ENCODE data around the gene EIF2D.

The EIF2D gene

GRCh38 chr1:206612129-206612876 is at the start of gene EIF2D:
Gene EIF2D (minus strand): TSS chr1:206612465. CDS start chr1:206612342, 123 bp downstream.
- H3K4me3 ChIP-seq (ENCODE audit: low read depth, low read length), result peak within 1 kb of the TSS; percentile 98
- peak; percentile 96 for TF ChIP-seq CTCF (IDR thresholded peaks at IDR 0.05; ENCODE audit: insufficient read depth, low read depth, low read length, missing control alignments)
- peak; percentile 96 for DNase-seq (ENCODE audit: low read depth)

DNA sequence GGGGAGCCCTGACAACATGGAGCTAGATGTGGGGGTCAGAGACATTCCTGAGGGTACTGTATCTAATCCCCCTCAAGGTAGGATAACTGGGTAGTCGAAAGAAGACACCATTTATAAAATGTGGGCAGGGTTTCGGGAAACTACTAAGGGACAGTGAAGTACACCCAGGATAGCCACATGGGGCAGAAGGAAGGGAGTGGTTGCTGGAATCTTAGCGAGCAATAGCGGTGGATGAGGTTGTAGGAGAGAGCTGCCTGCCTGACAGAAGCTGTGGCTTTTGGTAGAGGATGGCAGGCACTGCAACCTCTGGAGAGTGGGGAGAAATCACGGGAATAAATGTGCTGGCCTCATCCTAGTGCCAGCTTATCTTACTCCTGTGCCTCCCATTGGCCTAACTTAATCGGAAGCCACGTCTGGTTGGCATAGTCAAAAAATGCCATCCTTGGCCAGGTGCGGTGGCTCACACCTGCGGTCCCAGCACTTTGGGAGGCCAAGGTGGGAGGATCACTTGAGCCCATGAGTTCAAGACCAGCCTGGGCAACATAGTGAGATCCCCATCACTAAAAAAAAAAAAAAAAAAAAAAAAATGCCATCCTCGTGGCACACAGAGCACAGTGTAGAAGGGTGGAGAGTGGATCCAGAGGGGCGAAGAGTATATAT is 49.0 kb upstream of the EIF2D start:
- DNase-seq (ENCODE audit: low read depth), result no peak
- no peak overlapping the region for H3K4me3 ChIP-seq (ENCODE audit: low read depth, low read length)
- TF ChIP-seq CTCF (IDR thresholded peaks at IDR 0.05; ENCODE audit: insufficient read depth, low read depth, low read length, missing control alignments), result no peak

- no peak for TF ChIP-seq CTCF (IDR thresholded peaks at IDR 0.05; ENCODE audit: insufficient read depth, low read depth, low read length, missing control alignments)
- DNase-seq (ENCODE audit: low read depth), result no peak
- no peak overlapping the region for H3K4me3 ChIP-seq (ENCODE audit: low read depth, low read length)
Observed at GRCh38 chr1:206660136-206660535, 47.9 kb upstream of the EIF2D start.

DNA sequence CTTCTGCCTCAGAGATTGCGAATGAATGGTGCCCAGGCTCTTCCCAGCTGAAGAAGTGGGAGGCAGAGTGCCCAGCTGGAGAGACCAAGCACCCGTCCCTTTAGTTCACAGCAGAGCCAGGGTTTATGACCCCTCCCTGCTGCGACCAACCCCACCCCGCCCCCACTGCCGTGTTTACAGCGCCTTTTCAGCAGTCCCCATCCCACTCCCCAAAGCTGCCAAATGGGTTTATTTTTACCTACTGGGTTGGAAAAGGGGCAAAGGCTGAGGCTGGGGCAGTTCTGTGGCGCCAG is 46.7 kb upstream of the EIF2D start:
- no peak for DNase-seq (ENCODE audit: low read depth)
- H3K4me3 ChIP-seq (ENCODE audit: low read depth, low read length), result no peak overlapping the region
- TF ChIP-seq CTCF (IDR thresholded peaks at IDR 0.05; ENCODE audit: insufficient read depth, low read depth, low read length, missing control alignments), result no peak

DNA sequence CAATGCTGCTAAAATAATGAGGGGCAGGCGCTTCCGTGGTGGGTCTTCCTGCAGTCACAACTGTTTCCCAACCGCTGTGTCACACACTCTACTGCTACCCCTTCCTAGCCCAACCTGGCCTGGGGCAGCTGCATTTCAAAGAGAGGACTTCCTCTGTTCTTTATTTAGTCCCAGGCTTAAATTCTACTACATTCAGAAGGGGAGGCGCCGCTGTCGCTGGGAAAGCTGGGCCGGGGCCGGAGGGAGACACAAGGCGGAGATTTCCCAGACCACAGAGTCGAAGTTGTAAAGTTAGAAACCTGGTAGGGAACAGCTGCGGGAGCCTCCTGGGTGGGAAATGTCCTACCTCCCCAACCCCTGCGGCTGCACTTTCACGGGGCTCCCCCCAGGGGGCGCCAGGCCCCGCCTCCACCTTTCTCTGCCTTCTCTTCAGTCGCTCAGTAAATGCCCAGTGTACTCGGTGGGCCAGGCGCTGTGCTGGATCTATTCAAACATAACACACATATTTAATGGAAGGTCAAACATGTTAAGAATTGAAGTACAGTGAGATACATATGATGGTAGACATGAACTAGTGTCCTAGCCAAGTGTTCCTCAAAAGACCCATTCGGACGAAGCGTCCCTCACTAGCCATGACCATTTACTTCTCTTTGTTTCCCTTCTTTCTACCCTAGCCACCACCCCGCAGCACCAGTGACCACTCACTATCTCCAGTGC is 46.2 kb upstream of the EIF2D start:
- H3K4me3 ChIP-seq (ENCODE audit: low read depth, low read length), result no peak overlapping the region
- peak; percentile 90 for TF ChIP-seq CTCF (IDR thresholded peaks at IDR 0.05; ENCODE audit: insufficient read depth, low read depth, low read length, missing control alignments)
- peak; percentile 54 for DNase-seq (ENCODE audit: low read depth)

GRCh38 chr1:206657751-206658150 is 45.5 kb upstream of the EIF2D start:
- H3K4me3 ChIP-seq (ENCODE audit: low read depth, low read length), result no peak overlapping the region
- no peak for TF ChIP-seq CTCF (IDR thresholded peaks at IDR 0.05; ENCODE audit: insufficient read depth, low read depth, low read length, missing control alignments)

More at GRCh38 chr1:206657751-206658150, 45.5 kb upstream of the EIF2D start:
- no peak for DNase-seq (ENCODE audit: low read depth)

Data from GM12865 (cell line).